HUES48 (cell line): ENCODE measurements around the gene NUCB1.
"Not testable (repeated sequence)": the region's sequence is repeated elsewhere in the genome, so short reads cannot be mapped to it uniquely, and the experiment has no call there.

ENCODE experiments used
- H3K27ac ChIP-seq: one replicate; pipeline ENCODE4 v1.7.0; 2013; ENCODE audit warnings: low read depth, low read length, inconsistent platforms
- H3K27me3 ChIP-seq: 2 replicates; pipeline ENCODE4 v1.6.1; 2013; ENCODE audit warnings: mild to moderate bottlenecking, low read length; ENCODE audit not compliant: control insufficient read depth, insufficient read depth
- H3K36me3 ChIP-seq: 2 replicates; pipeline ENCODE4 v1.6.1; 2013; ENCODE audit warnings: low read length; ENCODE audit not compliant: control insufficient read depth, insufficient read depth
- H3K4me1 ChIP-seq: 2 replicates; pipeline ENCODE4 v1.6.1; 2013; ENCODE audit warnings: mild to moderate bottlenecking, low read length; ENCODE audit not compliant: control insufficient read depth, insufficient read depth
- H3K4me3 ChIP-seq: 2 replicates; pipeline ENCODE4 v1.5.1; 2013; ENCODE audit warnings: mild to moderate bottlenecking, low read depth, low read length
- H3K9ac ChIP-seq: 2 replicates; pipeline ENCODE4 v1.6.1; 2013; ENCODE audit warnings: mild to moderate bottlenecking, low read depth, low read length, moderate library complexity
- H3K9me3 ChIP-seq: 2 replicates; pipeline ENCODE4 v1.6.1; 2013; ENCODE audit warnings: low read length; ENCODE audit not compliant: control insufficient read depth, insufficient read depth

The NUCB1 gene

DNA sequence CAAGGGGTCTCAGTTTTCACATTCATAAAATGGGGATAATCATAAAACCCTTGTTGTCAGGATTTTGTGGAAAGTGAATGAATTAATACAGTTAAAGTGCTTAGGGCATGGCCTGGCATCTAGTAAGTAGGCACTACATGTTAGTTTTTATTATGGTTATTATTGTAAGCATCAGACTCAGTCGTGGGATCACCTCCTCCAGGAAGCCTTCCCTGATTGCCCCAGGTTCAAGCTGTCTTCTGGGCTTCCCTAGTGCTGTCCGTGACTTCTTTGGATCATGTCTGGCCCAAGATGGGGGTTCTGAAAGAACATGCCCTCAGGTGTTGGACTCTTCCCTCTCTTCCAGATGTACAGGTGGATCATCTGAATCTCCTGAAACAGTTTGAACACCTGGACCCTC, 10.7 kb downstream of the NUCB1 start:
- Histone ChIP-seq H3K27ac (no peak overlapping the region), H3K4me3 (no peak overlapping the region), H3K9ac (no peak overlapping the region), H3K9me3 (no peaks in the 10 kb centered on the region), H3K4me1 (no peaks in the 10 kb centered on the region), H3K36me3 (peaks cover 61% of the 10 kb centered on the region), H3K27me3 (no peaks in the 10 kb centered on the region)

DNA sequence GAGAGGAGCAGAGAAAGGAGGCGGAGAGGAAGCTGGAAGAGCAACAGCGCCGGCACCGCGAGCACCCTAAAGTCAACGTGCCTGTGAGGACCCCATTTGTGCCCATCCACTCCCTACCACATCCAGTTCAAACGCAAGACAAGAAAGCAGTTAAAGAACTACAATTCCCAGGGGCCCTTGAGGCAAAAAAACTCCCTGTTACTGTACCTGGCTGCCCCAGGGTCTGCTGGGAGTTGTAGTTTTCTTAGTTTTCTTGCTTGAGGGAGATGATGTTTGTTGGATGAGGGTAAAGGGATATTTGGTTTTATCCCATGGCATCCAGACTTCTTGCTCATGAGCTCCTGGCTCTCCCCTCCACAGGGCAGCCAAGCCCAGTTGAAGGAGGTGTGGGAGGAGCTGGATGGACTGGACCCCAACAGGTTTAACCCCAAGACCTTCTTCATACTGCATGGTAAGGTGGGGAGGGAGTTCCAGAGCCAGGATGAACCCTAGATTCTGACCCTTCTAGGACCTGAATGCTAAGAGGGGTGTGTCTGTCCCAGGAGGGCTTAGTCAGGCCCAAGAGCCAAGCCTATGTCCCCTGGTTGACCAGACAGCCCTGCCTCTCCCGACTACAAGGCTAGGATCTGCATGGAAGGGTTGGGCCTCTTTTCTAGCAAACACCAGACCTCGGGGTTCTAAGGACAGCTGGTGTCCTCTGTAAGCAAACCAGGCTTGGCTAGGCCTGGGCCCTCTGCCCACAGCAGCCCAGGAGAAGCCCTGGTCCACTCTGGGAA, 13.2 kb downstream of the NUCB1 start:
- no peaks in the 10 kb centered on the region for H3K4me1 ChIP-seq
- no peak overlapping the region for H3K27ac ChIP-seq
- H3K36me3 ChIP-seq: peaks cover 68% of the 10 kb centered on the region

DNA sequence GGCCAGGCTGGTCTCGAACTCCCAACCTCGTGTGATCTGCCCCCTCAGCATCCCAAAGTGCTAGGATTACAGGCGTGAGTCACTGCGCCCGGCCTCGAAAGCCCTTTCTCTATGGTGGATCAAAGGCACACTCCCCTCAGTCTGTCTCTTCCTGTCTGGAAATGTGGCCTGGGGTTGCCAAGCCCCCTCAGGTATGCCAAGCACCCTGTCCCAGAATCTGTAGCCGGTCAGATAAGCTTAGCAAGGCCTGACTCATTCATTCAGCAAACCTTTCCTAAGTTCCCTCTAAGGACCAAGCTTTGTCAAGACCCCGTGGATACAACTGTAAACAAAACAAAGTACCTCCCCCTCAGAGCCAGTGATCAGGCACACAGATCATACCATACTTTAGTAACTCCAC, 14.1 kb downstream of the NUCB1 start:
- H3K4me3 ChIP-seq: no peak overlapping the region

More for the DNA sequence above, 13.2 kb downstream of the NUCB1 start:
- Histone ChIP-seq H3K4me3 (no peak overlapping the region), H3K27me3 (no peaks in the 10 kb centered on the region), H3K9me3 (no peaks in the 10 kb centered on the region), H3K9ac (no peak overlapping the region)

DNA sequence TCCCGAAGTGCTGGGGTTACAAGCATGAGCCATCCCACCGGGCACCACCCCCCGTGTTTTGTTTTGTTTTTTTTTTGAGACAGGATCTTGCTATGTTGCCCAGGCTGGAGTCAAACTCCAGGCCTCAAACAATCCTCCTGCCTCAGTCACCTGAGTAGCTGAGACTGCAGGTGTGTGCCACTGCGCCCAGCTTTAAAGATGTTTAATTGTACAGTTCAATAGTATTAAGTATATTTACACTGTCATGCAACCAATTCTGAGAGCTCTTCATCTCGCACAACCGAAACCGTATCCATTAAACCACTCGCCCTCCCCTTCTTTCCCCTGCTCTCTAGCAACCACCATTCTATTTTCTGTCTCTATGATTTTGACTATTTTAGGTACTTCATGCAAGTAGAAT, 15.6 kb downstream of the NUCB1 start:
- H3K27ac ChIP-seq: no peak overlapping the region
- H3K4me3 ChIP-seq: no peak overlapping the region
- no peaks in the 10 kb centered on the region for H3K27me3 ChIP-seq
- no peaks in the 10 kb centered on the region for H3K9me3 ChIP-seq
- H3K4me1 ChIP-seq: no peaks in the 10 kb centered on the region
- H3K36me3 ChIP-seq: peaks cover 70% of the 10 kb centered on the region
- no peak overlapping the region for H3K9ac ChIP-seq

More for the DNA sequence above, 14.1 kb downstream of the NUCB1 start:
- peaks cover 72% of the 10 kb centered on the region for H3K36me3 ChIP-seq
- H3K27ac ChIP-seq: no peak overlapping the region
- H3K9ac ChIP-seq: no peak overlapping the region
- H3K27me3 ChIP-seq: no peaks in the 10 kb centered on the region
- H3K9me3 ChIP-seq: no peaks in the 10 kb centered on the region
- H3K4me1 ChIP-seq: no peaks in the 10 kb centered on the region

DNA sequence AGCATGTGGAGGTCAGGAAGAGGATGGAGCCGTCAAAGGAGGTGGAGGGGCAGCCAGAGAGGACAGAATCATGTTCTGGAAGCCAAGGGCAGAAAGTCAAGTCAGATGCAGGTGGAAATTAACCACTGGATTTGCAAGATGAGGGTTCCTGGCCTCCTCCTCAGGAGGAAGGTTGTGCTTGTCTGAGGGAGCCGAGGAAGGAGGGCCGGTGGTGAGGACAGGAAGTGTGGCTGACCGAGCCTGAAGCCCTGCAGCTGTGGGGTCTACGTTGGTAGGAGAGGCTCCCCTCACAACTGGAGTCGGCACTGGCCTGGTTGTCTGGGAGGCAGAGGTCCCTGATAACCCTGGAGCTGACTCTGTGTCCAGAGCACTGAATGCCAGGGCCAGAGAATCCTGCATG, 18.0 kb downstream of the NUCB1 start:
- no peak overlapping the region for H3K9ac ChIP-seq
- H3K36me3 ChIP-seq: peaks cover 66% of the 10 kb centered on the region
- H3K4me1 ChIP-seq: no peaks in the 10 kb centered on the region
- H3K27ac ChIP-seq: no peak overlapping the region
- H3K27me3 ChIP-seq: no peaks in the 10 kb centered on the region
- H3K4me3 ChIP-seq: no peak overlapping the region
- H3K9me3 ChIP-seq: no peaks in the 10 kb centered on the region

DNA sequence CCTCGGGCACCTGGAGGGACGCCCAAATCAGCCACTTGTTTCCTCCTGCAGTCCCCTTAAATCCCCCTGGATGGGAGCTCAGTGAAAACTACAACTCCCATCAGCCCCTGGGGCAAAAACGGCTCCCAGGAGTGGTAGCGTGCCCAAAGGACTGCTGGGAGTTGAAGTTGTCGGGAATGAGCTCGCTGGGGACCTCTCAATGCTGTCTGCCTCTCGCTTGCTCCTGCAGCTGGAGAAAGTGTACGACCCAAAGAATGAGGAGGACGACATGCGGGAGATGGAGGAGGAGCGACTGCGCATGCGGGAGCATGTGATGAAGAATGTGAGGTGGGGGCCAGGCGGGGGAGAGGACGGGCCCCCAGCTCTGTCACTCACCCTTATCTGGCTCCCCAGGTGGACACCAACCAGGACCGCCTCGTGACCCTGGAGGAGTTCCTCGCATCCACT, 18.7 kb downstream of the NUCB1 start:
- H3K27me3 ChIP-seq: no peaks in the 10 kb centered on the region
- no peak overlapping the region for H3K27ac ChIP-seq
- H3K9ac ChIP-seq: no peak overlapping the region
- no peaks in the 10 kb centered on the region for H3K4me1 ChIP-seq
- peaks cover 62% of the 10 kb centered on the region for H3K36me3 ChIP-seq
- no peak overlapping the region for H3K4me3 ChIP-seq
- H3K9me3 ChIP-seq: no peaks in the 10 kb centered on the region

DNA sequence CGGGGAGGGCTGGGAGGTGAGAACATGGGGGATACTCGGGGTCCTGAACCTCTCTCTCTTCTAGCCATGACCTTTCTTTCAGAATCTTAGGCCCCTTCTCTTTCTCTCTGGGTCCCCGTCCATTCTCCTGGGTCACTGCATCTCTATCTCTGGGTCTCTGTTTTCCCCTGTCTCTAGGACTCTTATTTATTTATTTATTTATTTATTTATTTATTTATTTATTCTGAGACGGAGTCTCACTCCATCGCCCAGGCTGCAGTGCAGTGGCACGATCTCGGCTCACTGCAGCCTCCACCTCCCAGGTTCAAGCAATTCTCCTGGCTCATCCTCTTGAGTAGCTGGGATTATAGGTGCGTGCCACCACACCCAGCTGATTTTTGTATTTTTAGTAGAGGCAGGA, 19.2 kb downstream of the NUCB1 start:
- H3K4me1 ChIP-seq, H3K27ac ChIP-seq, H3K4me3 ChIP-seq, H3K27me3 ChIP-seq, H3K9me3 ChIP-seq, H3K9ac ChIP-seq: not testable (repeated sequence)
- H3K36me3 ChIP-seq: peaks cover 60% of the 10 kb centered on the region

DNA sequence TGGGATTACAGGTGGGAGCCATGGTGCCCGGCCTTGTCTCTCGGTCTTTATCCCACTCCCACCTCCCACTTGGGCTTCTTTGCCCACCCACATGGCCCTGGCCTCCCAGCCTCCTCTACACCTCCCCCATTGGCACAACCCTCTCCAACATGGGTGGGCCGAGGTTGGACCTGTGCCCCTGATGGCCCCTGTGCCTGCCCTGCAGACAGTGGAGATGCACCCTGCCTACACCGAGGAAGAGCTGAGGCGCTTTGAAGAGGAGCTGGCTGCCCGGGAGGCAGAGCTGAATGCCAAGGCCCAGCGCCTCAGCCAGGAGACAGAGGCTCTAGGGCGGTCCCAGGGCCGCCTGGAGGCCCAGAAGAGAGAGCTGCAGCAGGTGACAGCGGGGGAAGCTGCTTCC, 20.8 kb downstream of the NUCB1 start:
- Histone ChIP-seq H3K27ac (no peak overlapping the region), H3K9ac (no peak overlapping the region), H3K27me3 (no peaks in the 10 kb centered on the region), H3K9me3 (no peaks in the 10 kb centered on the region), H3K36me3 (peaks cover 50% of the 10 kb centered on the region), H3K4me1 (no peaks in the 10 kb centered on the region), H3K4me3 (no peak overlapping the region)

DNA sequence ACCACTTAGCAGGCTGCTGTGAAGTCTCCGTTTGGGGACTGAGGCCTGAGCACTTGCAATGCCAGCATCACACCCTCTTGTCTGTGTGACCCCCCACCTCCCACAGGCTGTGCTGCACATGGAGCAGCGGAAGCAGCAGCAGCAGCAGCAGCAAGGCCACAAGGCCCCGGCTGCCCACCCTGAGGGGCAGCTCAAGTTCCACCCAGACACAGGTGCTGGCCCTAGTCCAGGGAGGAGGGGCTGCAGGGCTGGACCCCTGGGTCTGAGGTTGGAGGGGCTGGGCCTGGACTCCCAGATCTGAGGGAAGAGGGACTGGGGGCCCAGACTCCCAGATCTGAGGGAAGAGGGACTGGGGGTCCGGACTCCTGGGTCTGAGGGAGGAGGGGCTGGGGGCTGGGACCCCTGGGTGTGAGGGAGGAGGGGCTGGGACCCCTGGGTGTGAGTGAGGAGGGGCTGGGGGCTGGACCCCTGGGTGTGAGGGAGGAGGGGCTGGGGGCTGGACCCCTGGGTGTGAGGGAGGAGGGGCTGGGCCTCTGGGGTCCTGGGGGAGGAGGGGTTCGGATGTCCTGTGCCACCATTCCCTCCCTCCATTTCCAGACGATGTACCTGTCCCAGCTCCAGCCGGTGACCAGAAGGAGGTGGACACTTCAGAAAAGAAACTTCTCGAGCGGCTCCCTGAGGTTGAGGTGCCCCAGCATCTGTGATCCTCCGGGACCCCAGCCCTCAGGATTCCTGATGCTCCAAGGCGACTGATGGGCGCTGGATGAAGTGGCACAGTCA, 21.8 kb downstream of the NUCB1 start:
- H3K9ac ChIP-seq: no peak overlapping the region
- H3K27me3 ChIP-seq: no peaks in the 10 kb centered on the region
- no peak overlapping the region for H3K27ac ChIP-seq
- no peak overlapping the region for H3K4me3 ChIP-seq
- H3K36me3 ChIP-seq: peaks cover 44% of the 10 kb centered on the region
- H3K9me3 ChIP-seq: no peaks in the 10 kb centered on the region
- no peaks in the 10 kb centered on the region for H3K4me1 ChIP-seq

DNA sequence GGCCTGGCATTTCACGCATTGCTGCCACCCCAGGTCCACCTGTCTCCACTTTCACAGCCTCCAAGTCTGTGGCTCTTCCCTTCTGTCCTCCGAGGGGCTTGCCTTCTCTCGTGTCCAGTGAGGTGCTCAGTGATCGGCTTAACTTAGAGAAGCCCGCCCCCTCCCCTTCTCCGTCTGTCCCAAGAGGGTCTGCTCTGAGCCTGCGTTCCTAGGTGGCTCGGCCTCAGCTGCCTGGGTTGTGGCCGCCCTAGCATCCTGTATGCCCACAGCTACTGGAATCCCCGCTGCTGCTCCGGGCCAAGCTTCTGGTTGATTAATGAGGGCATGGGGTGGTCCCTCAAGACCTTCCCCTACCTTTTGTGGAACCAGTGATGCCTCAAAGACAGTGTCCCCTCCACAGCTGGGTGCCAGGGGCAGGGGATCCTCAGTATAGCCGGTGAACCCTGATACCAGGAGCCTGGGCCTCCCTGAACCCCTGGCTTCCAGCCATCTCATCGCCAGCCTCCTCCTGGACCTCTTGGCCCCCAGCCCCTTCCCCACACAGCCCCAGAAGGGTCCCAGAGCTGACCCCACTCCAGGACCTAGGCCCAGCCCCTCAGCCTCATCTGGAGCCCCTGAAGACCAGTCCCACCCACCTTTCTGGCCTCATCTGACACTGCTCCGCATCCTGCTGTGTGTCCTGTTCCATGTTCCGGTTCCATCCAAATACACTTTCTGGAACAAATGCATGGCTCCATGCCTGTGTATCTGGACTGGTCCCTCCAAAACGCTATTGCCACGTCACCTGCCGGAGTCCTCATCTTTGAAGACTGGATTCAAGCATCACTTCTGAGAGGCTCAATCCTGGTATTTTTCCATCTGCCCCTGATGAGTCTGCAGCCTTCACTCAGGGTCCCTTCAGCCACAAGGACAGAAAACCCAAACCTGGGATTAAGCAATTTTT, 22.7 kb downstream of the NUCB1 start:
- H3K4me3 ChIP-seq: no peak overlapping the region
- H3K27me3 ChIP-seq: no peaks in the 10 kb centered on the region
- peaks cover 42% of the 10 kb centered on the region for H3K36me3 ChIP-seq
- H3K9ac ChIP-seq: no peak overlapping the region
- H3K4me1 ChIP-seq: no peaks in the 10 kb centered on the region
- H3K27ac ChIP-seq: no peak overlapping the region
- no peaks in the 10 kb centered on the region for H3K9me3 ChIP-seq
